Tibial nerve (tissue), 4 donors: ENCODE data around the gene C20orf96. TPM values are rescaled to one million over a fixed set of nuclear protein-coding genes. Genes with fewer than 3 reads are reported as not detected.
"Not testable (repeated sequence)": the region's sequence is repeated elsewhere in the genome, so short reads cannot be mapped to it uniquely, and the experiment has no call there.

ENCODE experiments used
- DNase-seq, 2 donors: peaks; one replicate each; pipeline ENCODE4 v3.0.0-alpha.2; 2019; ENCODE audit warnings: low spot score in 2 of 2
- H3K27ac ChIP-seq, 4 donors: fragments of 200-600 bp; sonication (generic) in 3 of 4; one replicate each; pipeline ENCODE4 v1.5.1; 2017 to 2019; ENCODE audit warnings: mild to moderate bottlenecking in 1 of 4
- H3K27me3 ChIP-seq, 2 donors: fragments of 200-600 bp; sonication (generic) in 1 of 2; one replicate each; pipeline versions ENCODE4 v1.5.1 to v1.6.0; 2017 to 2019
- H3K36me3 ChIP-seq, 3 donors: fragments of 200-600 bp; sonication (generic); one replicate each; pipeline ENCODE4 v1.5.1; 2018 to 2019
- H3K4me1 ChIP-seq, 4 donors: fragments of 200-600 bp; sonication (generic) in 3 of 4; one replicate each; pipeline ENCODE4 v1.5.1; 2017 to 2019
- H3K4me3 ChIP-seq, 4 donors: fragments of 200-600 bp; sonication (generic) in 3 of 4; one replicate each; pipeline ENCODE4 v1.5.1; 2017 to 2019; ENCODE audit warnings: mild to moderate bottlenecking in 1 of 4, moderate library complexity in 1 of 4
- H3K9me3 ChIP-seq, 4 donors: fragments of 200-600 bp; sonication (generic) in 3 of 4; one replicate each; pipeline ENCODE4 v1.5.1; 2017 to 2019
- CTCF ChIP-seq, 5 experiments: fragments of 200-600 bp in 3 of 5; fragments of 450-650 bp in 2 of 5; sonication (generic) in 3 of 5; IDR thresholded peaks; one replicate each; pipeline ENCODE4 v1.5.1; 2016 to 2019; ENCODE audit warnings: antibody characterized with exemption in 5 of 5, mild to moderate bottlenecking in 3 of 5, moderate library complexity in 2 of 5
- EP300 ChIP-seq, 2 donors: sonication (generic); formaldehyde crosslinking; IDR thresholded peaks; one replicate each; pipeline ENCODE4 v1.6.1; 2017; ENCODE audit warnings: antibody characterized with exemption in 2 of 2, mild to moderate bottlenecking in 1 of 2
- POLR2A ChIP-seq, 2 donors: fragments of 450-650 bp; IDR thresholded peaks; one replicate each; pipeline ENCODE4 v1.6.1; 2017; ENCODE audit warnings: antibody characterized with exemption in 2 of 2, mild to moderate bottlenecking in 2 of 2, moderate library complexity in 2 of 2
- WGBS, 2 donors: methylation state at CpG; one replicate each; pipeline ENCODE4 v1.1.5; 2018; 5-methylcytosine and 5-hydroxymethylcytosine counted together
- total RNA-seq, 4 donors: library from RNA; depleted of rRNA; stranded (reverse); fragments of >200 nt; gene quantifications; one replicate each; pipeline ENCODE4 v1.1.0, GENCODE V29; 2016

C20orf96 gene
- total RNA-seq, 4 donors from 2014 or later: 3.5 to 8.7 (median 4.5) TPM

GRCh38 chr20:235891-236290 lies 54.7 kb downstream of the C20orf96 start:
- Histone ChIP-seq H3K27me3 (no peaks in the 10 kb centered on the region), H3K36me3 (no peaks in the 10 kb centered on the region), H3K4me1 (no peaks in the 10 kb centered on the region), H3K4me3 (no peak overlapping the region), H3K27ac (no peak overlapping the region), H3K9me3 (no peaks in the 10 kb centered on the region)
- no peak for DNase-seq
- peak in 1 of 5 experiments; percentile 20 for TF ChIP-seq CTCF (IDR thresholded peaks at IDR 0.05)
- TF ChIP-seq EP300 (IDR thresholded peaks at IDR 0.05): no peak
- TF ChIP-seq POLR2A (IDR thresholded peaks at IDR 0.05): no peak
- WGBS, 2 donors: 50 to 64% methylated on average over 1 of the region's 1 CpG

GRCh38 chr20:227439-228105 lies 63.0 kb downstream of the C20orf96 start:
- no peak for TF ChIP-seq EP300 (IDR thresholded peaks at IDR 0.05)
- no peak for TF ChIP-seq CTCF (IDR thresholded peaks at IDR 0.05)
- no peak for TF ChIP-seq POLR2A (IDR thresholded peaks at IDR 0.05)
- Histone ChIP-seq H3K4me1 (no peaks in the 10 kb centered on the region), H3K4me3 (no peak overlapping the region), H3K9me3 (no peaks in the 10 kb centered on the region), H3K36me3 (no peaks in the 10 kb centered on the region), H3K27me3 (peaks cover 0 to 5% of the 10 kb centered on the region in 2 donors), H3K27ac (no peak overlapping the region)
- whole genome bisulfite sequencing, 2 donors: 72 to 77% methylated on average over 3 of the region's 3 CpGs
- no peak for DNase-seq

DNA sequence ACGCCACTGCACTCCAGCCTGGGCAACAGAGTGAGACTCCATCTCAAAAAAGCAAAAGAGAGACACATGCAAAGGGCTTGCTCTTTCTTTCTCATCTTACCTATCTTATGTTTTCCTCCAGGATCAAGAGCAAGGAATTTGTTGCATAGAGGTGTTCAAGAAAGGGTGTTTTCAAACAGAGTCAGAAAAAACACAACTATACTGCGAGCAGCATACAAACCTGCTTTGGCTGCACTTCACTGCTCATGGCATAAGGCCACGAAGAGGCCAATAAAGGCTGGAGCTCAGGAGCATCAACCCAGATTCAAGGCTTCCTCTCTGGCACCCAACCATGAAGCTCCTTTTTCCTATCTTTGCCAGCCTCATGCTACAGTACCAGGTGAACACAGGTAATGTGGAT lies 63.6 kb downstream of the C20orf96 start, which contains the start of gene DEFB129:
Gene DEFB129, plus strand, starts transcription at position 301 of the 400 bp plus-strand sequence. Its CDS starts 31 bp downstream, at position 332.
- Histone ChIP-seq H3K9me3 (no peaks in the 10 kb centered on the region), H3K27ac (no peak within 1 kb of the TSS), H3K4me3 (no peak within 1 kb of the TSS), H3K27me3 (peaks cover 0 to 5% of the 10 kb centered on the region in 2 donors), H3K36me3 (no peaks in the 10 kb centered on the region), H3K4me1 (no peaks in the 10 kb centered on the region)
- TF ChIP-seq EP300 (IDR thresholded peaks at IDR 0.05): no peak
- TF ChIP-seq CTCF (IDR thresholded peaks at IDR 0.05): no peak
- no peak for TF ChIP-seq POLR2A (IDR thresholded peaks at IDR 0.05)
- no peak for DNase-seq
- WGBS, 2 donors: 82 to 91% methylated on average over 3 of the region's 3 CpGs

GRCh38 chr20:225879-226278 lies 64.7 kb downstream of the C20orf96 start:
- H3K36me3 ChIP-seq, DNase-seq, H3K4me1 ChIP-seq, H3K4me3 ChIP-seq, H3K9me3 ChIP-seq, H3K27me3 ChIP-seq, H3K27ac ChIP-seq: not testable (repeated sequence)
- WGBS, 2 donors: 79 to 85% methylated on average over 3 of the region's 3 CpGs

DNA sequence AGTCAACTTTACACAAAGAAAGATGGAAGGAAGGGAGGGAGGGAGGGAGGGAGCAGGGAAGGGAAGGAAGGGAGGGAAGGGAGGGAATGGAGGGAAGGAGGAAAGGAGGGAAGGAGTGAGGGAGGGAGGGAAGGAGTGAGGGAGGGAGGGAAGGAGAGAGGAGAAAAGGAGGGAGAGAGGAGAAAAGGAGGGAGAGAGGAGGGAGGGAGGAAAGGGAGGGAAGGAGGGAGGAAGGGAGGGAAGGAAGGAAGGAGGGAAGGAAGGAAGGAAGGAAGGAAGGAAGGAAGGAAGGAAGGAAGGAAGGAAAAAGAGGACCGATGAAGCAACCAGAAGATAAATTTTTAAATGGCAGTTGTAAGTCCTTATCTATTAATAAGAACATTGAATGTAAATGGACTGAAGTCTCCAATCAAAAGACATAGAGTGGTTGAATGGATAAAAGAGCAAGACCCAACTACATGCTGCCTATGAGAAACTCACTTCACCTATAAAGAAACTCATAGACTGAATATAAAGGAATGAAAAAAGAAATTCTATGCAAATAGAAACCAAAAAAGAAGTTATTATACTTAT lies 69.2 kb downstream of the C20orf96 start:
- Histone ChIP-seq H3K27ac (no peak overlapping the region), H3K4me1 (no peaks in the 10 kb centered on the region), H3K27me3 (peaks cover 0 to 8% of the 10 kb centered on the region in 2 donors), H3K4me3 (no peak overlapping the region), H3K36me3 (no peaks in the 10 kb centered on the region), H3K9me3 (no peaks in the 10 kb centered on the region)
- 46 to 73% methylated on average over 1 of the region's 1 CpG for WGBS, 2 donors
- no peak for DNase-seq
- TF ChIP-seq CTCF (IDR thresholded peaks at IDR 0.05) (no peak), EP300 (IDR thresholded peaks at IDR 0.05) (no peak)

Other genes starting within 250 kb of the C20orf96 start
- not detected for gene DEFB125, start 203.1 kb downstream of the C20orf96 start, total RNA-seq
- not detected for gene DEFB126, start 148.2 kb downstream of the C20orf96 start, total RNA-seq
- not detected for gene DEFB127, start 133.3 kb downstream of the C20orf96 start, total RNA-seq
- gene DEFB128, start 101.0 kb downstream of the C20orf96 start, total RNA-seq: not detected
- gene DEFB129, start 63.5 kb downstream of the C20orf96 start, total RNA-seq: not detected
- gene DEFB132, start 33.0 kb downstream of the C20orf96 start, total RNA-seq: under 1 TPM in 1 of 4 donors, not detected in 3; 0.66 TPM
- gene ZCCHC3, start 6.8 kb upstream of the C20orf96 start, total RNA-seq: 10 to 100 TPM; 12.0 to 24.9 (median 20.6) TPM
- gene SOX12, start 34.8 kb upstream of the C20orf96 start, total RNA-seq: 1 to 10 TPM; 4.6 to 9.8 (median 8.6) TPM
- gene NRSN2, start 56.4 kb upstream of the C20orf96 start, total RNA-seq: 10 to 100 TPM; 20.6 to 34.1 (median 26.2) TPM
- 10 to 100 TPM in 1 of 4 donors, 1 to 10 TPM in 3; 4.5 to 10.5 (median 5.9) TPM for gene TRIB3, start 90.0 kb upstream of the C20orf96 start, total RNA-seq
- 100 to 1,000 TPM in 3 of 4 donors, 10 to 100 TPM in 1; 93.5 to 149 (median 118) TPM for gene RBCK1, start 117.5 kb upstream of the C20orf96 start, total RNA-seq
- gene TBC1D20, start 171.8 kb upstream of the C20orf96 start, total RNA-seq: 10 to 100 TPM; 38.5 to 52.0 (median 44.3) TPM